Upper lobe of right lung (tissue), 1 donor: ENCODE results near the gene TMEM184A. TPM values are rescaled to one million over a fixed set of nuclear protein-coding genes. Genes with fewer than 3 reads are reported as not detected.

Experiments
- ATAC-seq: fragments of 200-7000 bp; cut with Tn5 transposase; one replicate; pipeline ENCODE4 v1.9.1; 2020; ENCODE audit warnings: mild to moderate bottlenecking, moderate library complexity
- DNase-seq: peaks from one replicate; pipeline ENCODE4 v3.0.0-alpha.2; 2020
- H3K27ac ChIP-seq: fragments of 200-600 bp; one replicate; pipeline ENCODE4 v1.8.0; 2022
- H3K27me3 ChIP-seq: fragments of 200-600 bp; one replicate; pipeline ENCODE4 v1.8.0; 2022; ENCODE audit warnings: mild to moderate bottlenecking
- H3K36me3 ChIP-seq: fragments of 200-600 bp; one replicate; pipeline ENCODE4 v1.8.0; 2022
- H3K4me1 ChIP-seq: fragments of 200-600 bp; one replicate; pipeline ENCODE4 v1.8.0; 2022
- H3K4me3 ChIP-seq: fragments of 200-600 bp; one replicate; pipeline ENCODE4 v1.8.0; 2022; ENCODE audit warnings: mild to moderate bottlenecking
- H3K9me3 ChIP-seq: fragments of 200-600 bp; one replicate; pipeline ENCODE4 v1.8.0; 2022
- CTCF ChIP-seq: fragments of 200-600 bp; IDR thresholded peaks from one replicate; pipeline ENCODE4 v1.8.0; 2022; ENCODE audit warnings: antibody characterized with exemption
- intact Hi-C: fragments of 100-400 bp; cut with DNase I; formaldehyde crosslinking; loops from one replicate; pipeline ENCODE4 v1.11.0; 2022
- total RNA-seq: library from RNA; stranded (reverse); fragmentation: NEBNext Ultra II Directional; extraction: Animal tissue kit (Norgen Biotek cat#: 25700); gene quantifications from one replicate; pipeline ENCODE4 v1.2.1, GENCODE V29; 2021
- donor health status: DM: no; HTN: yes; CAD: no; lungs with severe emphysema.

TMEM184A gene
- total RNA-seq, 1 donor from 2014 or later: 4.4 TPM

GRCh38 chr7:1562597-1563051 lies 6.6 kb upstream of the TMEM184A start:
- no peaks in the 10 kb centered on the region for H3K9me3 ChIP-seq
- intact Hi-C loops: no loop called here
- H3K27ac ChIP-seq: no peak overlapping the region
- H3K4me1 ChIP-seq: no peaks in the 10 kb centered on the region
- H3K4me3 ChIP-seq: no peak overlapping the region
- no peak for ATAC-seq
- no peak for DNase-seq
- TF ChIP-seq CTCF: no peak
- peaks cover 7% of the 10 kb centered on the region for H3K36me3 ChIP-seq
- H3K27me3 ChIP-seq: no peaks in the 10 kb centered on the region

DNA sequence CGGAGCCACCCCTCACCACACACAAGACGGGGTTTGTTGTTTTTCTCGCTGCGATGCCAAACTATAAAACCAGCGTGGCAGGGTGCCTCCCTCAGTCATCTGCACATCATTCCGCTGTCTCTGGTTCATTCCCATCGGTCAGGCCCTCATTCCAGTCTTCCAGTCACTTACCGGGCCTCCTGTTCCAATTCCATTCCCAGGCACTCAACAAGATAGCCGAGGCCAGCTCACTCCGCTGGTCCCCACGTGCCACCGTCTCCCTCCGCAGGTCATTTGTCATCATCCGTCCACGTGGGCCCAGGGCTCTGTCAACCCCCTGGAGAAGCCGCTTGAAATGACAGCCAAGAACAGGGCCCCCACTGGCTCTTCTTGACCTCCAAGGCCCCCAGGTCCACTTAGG lies 6.1 kb upstream of the TMEM184A start:
- intact Hi-C loops: no loop called here

GRCh38 chr7:1561036-1561940 lies 5.3 kb upstream of the TMEM184A start:
- Histone ChIP-seq H3K27ac (no peak overlapping the region), H3K9me3 (no peaks in the 10 kb centered on the region), H3K36me3 (no peaks in the 10 kb centered on the region), H3K4me3 (no peak overlapping the region), H3K27me3 (no peaks in the 10 kb centered on the region), H3K4me1 (no peaks in the 10 kb centered on the region)
- no peak for DNase-seq
- intact Hi-C loops: no loop called here
- no peak for ATAC-seq
- no peak for TF ChIP-seq CTCF

More for the DNA sequence above, 6.1 kb upstream of the TMEM184A start:
- ATAC-seq: no peak
- peaks cover 2% of the 10 kb centered on the region for H3K36me3 ChIP-seq
- no peaks in the 10 kb centered on the region for H3K4me1 ChIP-seq
- H3K9me3 ChIP-seq: no peaks in the 10 kb centered on the region
- H3K27ac ChIP-seq: no peak overlapping the region
- TF ChIP-seq CTCF: no peak
- H3K27me3 ChIP-seq: no peaks in the 10 kb centered on the region
- no peak overlapping the region for H3K4me3 ChIP-seq
- no peak for DNase-seq

DNA sequence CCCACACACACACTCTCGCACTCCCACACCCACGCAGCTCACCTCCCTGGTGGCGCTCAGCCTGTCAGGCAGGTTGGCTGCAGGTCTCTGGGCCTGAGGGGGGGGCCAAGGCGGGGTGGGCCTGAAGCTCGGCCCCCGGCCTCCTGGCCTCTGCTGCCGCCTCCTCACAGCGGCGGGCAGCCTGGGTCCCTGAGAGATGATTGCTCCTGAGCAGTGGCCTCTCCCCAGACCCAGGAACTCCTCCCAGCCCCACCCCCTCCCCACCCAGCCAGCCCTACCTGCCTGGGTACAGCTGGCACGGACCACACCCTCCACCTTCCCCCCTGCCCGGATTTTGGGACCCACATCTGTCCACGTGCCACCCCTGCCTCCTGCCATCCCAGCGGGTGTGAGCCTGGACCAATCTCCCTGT lies 4.6 kb upstream of the TMEM184A start:
- DNase-seq (no peak), ATAC-seq (no peak)
- Histone ChIP-seq H3K36me3 (no peaks in the 10 kb centered on the region), H3K4me3 (no peak overlapping the region), H3K27ac (no peak overlapping the region), H3K4me1 (no peaks in the 10 kb centered on the region), H3K27me3 (no peaks in the 10 kb centered on the region), H3K9me3 (no peaks in the 10 kb centered on the region)
- no peak for TF ChIP-seq CTCF
- intact Hi-C loops: no loop called here

DNA sequence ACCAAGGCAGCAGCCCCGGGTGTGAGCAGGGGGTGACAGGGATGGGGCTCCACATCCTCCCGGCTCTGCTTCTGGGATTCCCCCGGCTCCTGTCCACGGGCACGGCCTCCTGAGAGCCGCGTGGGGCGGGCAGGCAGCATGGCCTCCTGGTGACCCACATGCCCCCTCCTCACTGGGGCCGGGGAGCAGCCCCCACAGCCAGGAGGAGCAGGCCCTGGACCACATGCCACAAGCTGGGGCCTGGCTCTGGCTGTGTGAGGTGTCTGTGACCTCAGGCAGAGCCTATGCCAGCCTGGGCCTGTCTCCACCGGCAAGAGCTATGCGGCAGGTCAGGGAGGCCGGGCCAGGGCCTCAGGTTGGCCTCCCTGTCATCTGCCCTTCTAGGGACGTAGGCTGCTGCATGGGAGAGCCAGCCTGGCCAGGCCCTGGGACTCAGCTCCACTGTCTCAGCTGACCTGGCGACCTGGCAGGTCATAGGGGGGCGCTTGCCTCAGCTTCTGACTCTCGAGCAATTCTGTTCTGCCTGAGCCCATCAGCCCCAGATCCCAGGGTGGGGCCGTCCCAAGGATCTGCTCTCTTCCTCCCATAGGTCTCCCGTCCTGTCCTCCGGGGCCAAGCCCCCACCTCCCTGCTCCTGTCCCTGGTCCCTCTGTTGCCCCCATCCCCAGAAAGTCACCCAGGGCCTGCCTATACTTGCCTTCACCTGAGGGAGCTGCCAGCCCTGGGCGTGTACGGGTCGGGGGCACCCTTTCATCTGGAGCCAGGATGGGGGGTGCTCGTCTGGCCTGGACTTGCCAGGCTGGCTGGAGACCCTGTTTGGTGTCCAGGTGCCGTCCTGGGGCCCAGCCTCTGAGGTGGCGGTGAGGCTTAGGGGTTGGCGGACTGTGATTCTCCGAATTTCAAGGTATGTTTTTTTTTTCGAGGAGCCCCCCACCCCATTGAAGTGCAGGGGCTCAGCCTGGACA lies 3.9 kb upstream of the TMEM184A start:
- DNase-seq: no peak
- Histone ChIP-seq H3K27me3 (no peaks in the 10 kb centered on the region), H3K27ac (no peak overlapping the region), H3K9me3 (no peaks in the 10 kb centered on the region), H3K4me1 (no peaks in the 10 kb centered on the region), H3K4me3 (no peak overlapping the region), H3K36me3 (no peaks in the 10 kb centered on the region)
- no peak for ATAC-seq
- no peak for TF ChIP-seq CTCF
- intact Hi-C loops: no loop called here
